ENCODE data around the gene WBP4.

The WBP4 gene

DNA sequence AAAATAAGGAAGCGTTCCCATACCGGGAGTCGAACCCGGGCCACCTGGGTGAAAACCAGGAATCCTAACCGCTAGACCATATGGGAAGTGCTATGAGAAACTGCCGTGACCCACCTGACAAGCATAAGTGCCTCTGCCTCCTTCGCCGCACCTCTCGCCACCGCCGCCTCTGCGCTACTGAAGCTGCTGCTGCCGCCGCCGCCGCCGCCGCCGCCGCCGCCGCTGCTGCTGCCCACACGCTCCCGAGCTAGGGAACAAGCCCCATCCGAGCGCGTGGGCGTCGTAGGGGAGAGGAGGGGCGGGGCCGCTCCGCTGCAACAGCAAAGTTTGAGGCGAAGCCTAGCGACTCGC is 610 bp upstream of the WBP4 start:
- H3K9me3 ChIP-seq (ENCODE audit: severe bottlenecking) = no peaks in the 10 kb centered on the region
- no peaks in the 10 kb centered on the region for H3K27me3 ChIP-seq (ENCODE audit: insufficient read depth, poor library complexity, severe bottlenecking)
- ATAC-seq (ENCODE audit: low read depth) = peak; percentile 49
- H3K4me1 ChIP-seq (ENCODE audit: insufficient read depth, poor library complexity, severe bottlenecking) = peaks cover 33% of the 10 kb centered on the region
- peak; percentile 81 for DNase-seq (ENCODE audit: low spot score)
- H3K27ac ChIP-seq (ENCODE audit: poor library complexity, severe bottlenecking) = peak overlapping the region; percentile 87
- peaks cover 31% of the 10 kb centered on the region for H3K36me3 ChIP-seq (ENCODE audit: low read depth)
- TF ChIP-seq, protein P1, sequence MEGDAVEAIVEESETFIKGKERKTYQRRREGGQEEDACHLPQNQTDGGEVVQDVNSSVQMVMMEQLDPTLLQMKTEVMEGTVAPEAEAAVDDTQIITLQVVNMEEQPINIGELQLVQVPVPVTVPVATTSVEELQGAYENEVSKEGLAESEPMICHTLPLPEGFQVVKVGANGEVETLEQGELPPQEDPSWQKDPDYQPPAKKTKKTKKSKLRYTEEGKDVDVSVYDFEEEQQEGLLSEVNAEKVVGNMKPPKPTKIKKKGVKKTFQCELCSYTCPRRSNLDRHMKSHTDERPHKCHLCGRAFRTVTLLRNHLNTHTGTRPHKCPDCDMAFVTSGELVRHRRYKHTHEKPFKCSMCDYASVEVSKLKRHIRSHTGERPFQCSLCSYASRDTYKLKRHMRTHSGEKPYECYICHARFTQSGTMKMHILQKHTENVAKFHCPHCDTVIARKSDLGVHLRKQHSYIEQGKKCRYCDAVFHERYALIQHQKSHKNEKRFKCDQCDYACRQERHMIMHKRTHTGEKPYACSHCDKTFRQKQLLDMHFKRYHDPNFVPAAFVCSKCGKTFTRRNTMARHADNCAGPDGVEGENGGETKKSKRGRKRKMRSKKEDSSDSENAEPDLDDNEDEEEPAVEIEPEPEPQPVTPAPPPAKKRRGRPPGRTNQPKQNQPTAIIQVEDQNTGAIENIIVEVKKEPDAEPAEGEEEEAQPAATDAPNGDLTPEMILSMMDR (IDR thresholded peaks at IDR 0.05; ENCODE audit: poor library complexity, severe bottlenecking) = no peak
- H3K4me3 ChIP-seq (ENCODE audit: severe bottlenecking) = peak overlapping the region; percentile 71

DNA sequence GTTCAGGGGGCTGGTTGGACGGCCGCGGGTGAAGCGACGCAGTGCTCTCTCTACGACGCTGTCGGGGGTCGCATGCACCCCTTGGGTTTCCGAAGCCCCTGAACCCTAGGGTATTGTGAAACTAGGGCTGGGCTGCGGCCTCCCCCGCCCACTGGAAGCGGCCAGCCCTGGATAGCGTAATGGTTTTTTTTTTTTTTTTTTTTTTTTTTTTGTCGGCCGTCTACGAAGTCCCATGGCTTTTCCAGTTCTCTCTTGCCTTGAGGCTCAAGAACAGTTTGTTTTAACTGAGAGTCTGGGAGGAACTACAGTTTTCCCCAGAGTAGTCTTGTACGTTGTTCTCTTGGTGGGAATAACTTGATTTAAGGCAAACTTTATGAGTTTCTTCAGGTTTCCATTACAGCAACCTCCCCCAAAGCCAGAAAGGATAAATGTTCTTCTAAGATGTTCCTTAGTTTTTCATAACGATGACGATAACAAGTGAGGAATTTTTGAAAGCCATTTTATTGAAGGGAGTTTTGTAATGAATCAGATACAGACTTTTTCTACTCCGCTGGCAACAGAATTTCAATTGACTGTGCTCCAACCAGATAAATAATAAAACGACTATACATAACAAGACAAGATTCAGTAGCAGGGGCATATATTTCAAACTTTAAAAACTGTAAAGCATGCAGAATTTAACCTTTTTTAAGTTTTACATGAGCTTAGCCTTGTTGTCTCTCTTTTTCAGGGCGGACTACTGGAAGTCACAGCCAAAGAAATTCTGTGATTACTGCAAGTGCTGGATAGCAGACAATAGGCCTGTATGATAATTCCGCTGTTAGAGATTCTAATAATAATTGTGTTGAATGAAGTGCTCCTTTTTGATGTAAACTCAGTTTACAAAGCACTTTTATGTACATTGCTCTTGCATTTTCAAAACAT is 867 bp downstream of the WBP4 start:
- TF ChIP-seq, protein P1 (IDR thresholded peaks at IDR 0.05; ENCODE audit: poor library complexity, severe bottlenecking) = no peak
- H3K27me3 ChIP-seq (ENCODE audit: insufficient read depth, poor library complexity, severe bottlenecking) = no peaks in the 10 kb centered on the region
- H3K4me1 ChIP-seq (ENCODE audit: insufficient read depth, poor library complexity, severe bottlenecking) = peaks cover 33% of the 10 kb centered on the region
- H3K36me3 ChIP-seq (ENCODE audit: low read depth) = peaks cover 45% of the 10 kb centered on the region
- peak overlapping the region; percentile 87 for H3K27ac ChIP-seq (ENCODE audit: poor library complexity, severe bottlenecking)
- DNase-seq (ENCODE audit: low spot score) = no peak
- ATAC-seq (ENCODE audit: low read depth) = peak; percentile 18
- H3K9me3 ChIP-seq (ENCODE audit: severe bottlenecking) = no peaks in the 10 kb centered on the region
- peak overlapping the region; percentile 71 for H3K4me3 ChIP-seq (ENCODE audit: severe bottlenecking)

DNA sequence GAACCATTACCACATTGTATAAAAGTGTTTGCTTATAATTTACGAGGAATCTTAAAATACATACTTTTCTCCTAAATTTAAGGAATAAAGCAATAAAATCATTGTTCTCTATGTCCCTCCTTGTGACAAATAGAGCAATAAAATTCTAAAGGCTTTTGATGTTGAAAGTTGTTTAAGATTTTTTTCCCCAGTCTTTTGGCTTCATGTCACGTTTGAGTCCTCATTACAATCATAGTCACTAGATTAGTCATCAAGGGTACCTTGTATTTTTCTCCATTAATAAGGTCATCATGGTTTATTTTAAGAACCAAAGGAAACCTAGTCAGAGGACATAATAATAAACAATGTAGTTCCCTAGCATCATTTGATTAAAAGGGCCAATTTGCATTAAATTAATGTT is 3.2 kb downstream of the WBP4 start:
- H3K36me3 ChIP-seq (ENCODE audit: low read depth) = peaks cover 68% of the 10 kb centered on the region

DNA sequence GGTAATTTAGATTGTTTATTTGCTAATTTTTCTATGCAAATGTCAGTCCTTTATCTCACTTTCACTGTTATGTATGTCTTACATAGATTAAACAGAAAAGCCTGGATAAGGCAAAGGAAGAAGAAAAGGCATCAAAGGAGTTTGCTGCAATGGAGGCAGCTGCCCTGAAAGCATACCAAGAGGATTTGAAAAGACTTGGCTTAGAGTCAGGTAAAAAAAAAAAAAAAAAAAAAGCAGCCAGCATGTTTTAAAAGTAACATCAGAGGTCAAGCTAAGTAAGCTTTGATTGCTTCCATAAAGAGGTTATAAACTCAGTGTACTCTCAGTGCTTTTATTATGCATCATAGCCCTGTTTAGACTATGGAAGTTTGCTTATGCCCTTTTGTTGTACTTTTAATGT is 3.8 kb downstream of the WBP4 start:
- no peak overlapping the region for H3K4me3 ChIP-seq (ENCODE audit: severe bottlenecking)
- peaks cover 73% of the 10 kb centered on the region for H3K36me3 ChIP-seq (ENCODE audit: low read depth)
- TF ChIP-seq, protein P1 (IDR thresholded peaks at IDR 0.05; ENCODE audit: poor library complexity, severe bottlenecking) = no peak
- DNase-seq (ENCODE audit: low spot score) (no peak), ATAC-seq (ENCODE audit: low read depth) (no peak)
- no peaks in the 10 kb centered on the region for H3K27me3 ChIP-seq (ENCODE audit: insufficient read depth, poor library complexity, severe bottlenecking)
- peaks cover 22% of the 10 kb centered on the region for H3K4me1 ChIP-seq (ENCODE audit: insufficient read depth, poor library complexity, severe bottlenecking)
- no peak overlapping the region for H3K27ac ChIP-seq (ENCODE audit: poor library complexity, severe bottlenecking)
- no peaks in the 10 kb centered on the region for H3K9me3 ChIP-seq (ENCODE audit: severe bottlenecking)

More for the DNA sequence above, 3.2 kb downstream of the WBP4 start:
- TF ChIP-seq, protein P1 (IDR thresholded peaks at IDR 0.05; ENCODE audit: poor library complexity, severe bottlenecking) = no peak
- peak overlapping the region; percentile 2 for H3K27ac ChIP-seq (ENCODE audit: poor library complexity, severe bottlenecking)
- H3K4me3 ChIP-seq (ENCODE audit: severe bottlenecking) = no peak overlapping the region
- ATAC-seq (ENCODE audit: low read depth) (no peak), DNase-seq (ENCODE audit: low spot score) (no peak)
- H3K4me1 ChIP-seq (ENCODE audit: insufficient read depth, poor library complexity, severe bottlenecking) = peaks cover 22% of the 10 kb centered on the region
- no peaks in the 10 kb centered on the region for H3K27me3 ChIP-seq (ENCODE audit: insufficient read depth, poor library complexity, severe bottlenecking)
- no peaks in the 10 kb centered on the region for H3K9me3 ChIP-seq (ENCODE audit: severe bottlenecking)

DNA sequence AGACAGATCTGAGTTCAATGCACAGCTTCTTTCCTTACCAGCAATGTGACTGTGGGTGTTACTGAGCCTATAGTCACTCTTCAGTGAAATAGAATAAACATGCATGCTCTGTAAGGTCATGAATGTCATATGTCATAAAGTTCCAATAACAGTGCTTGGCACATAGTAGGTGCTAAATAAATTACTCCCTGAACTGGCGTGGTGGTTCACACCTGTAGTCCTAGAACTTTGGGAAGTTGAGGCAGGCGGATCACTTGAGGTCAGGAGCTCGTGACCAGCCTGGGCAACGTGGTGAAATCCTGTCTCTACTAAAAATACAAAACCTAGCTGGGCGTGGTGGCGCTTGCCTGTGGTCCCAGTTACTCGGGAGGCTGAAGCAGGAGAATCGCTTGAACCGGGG is 13.2 kb downstream of the WBP4 start:
- H3K9me3 ChIP-seq (ENCODE audit: severe bottlenecking) = no peaks in the 10 kb centered on the region
- peaks cover 81% of the 10 kb centered on the region for H3K36me3 ChIP-seq (ENCODE audit: low read depth)
- no peaks in the 10 kb centered on the region for H3K4me1 ChIP-seq (ENCODE audit: insufficient read depth, poor library complexity, severe bottlenecking)
- H3K27me3 ChIP-seq (ENCODE audit: insufficient read depth, poor library complexity, severe bottlenecking) = no peaks in the 10 kb centered on the region
- no peak for DNase-seq (ENCODE audit: low spot score)
- TF ChIP-seq, protein P1 (IDR thresholded peaks at IDR 0.05; ENCODE audit: poor library complexity, severe bottlenecking) = no peak
- H3K27ac ChIP-seq (ENCODE audit: poor library complexity, severe bottlenecking) = no peak overlapping the region
- no peak overlapping the region for H3K4me3 ChIP-seq (ENCODE audit: severe bottlenecking)
- no peak for ATAC-seq (ENCODE audit: low read depth)

Measured in RWPE2 (cell line).